IPS-18a (cell line): ENCODE results near the gene ARHGEF7.

Experiments used
- H3K27ac ChIP-seq: one replicate; pipeline ENCODE4 v1.5.1; 2013; ENCODE audit warnings: low read length
- H3K27me3 ChIP-seq: one replicate; pipeline ENCODE4 v1.6.1; 2013; ENCODE audit warnings: mild to moderate bottlenecking, low read length; ENCODE audit not compliant: control insufficient read depth, insufficient read depth
- H3K36me3 ChIP-seq: one replicate; pipeline ENCODE4 v1.6.1; 2013; ENCODE audit warnings: low read depth, low read length; ENCODE audit not compliant: control insufficient read depth
- H3K4me1 ChIP-seq: one replicate; pipeline ENCODE4 v1.6.1; 2013; ENCODE audit warnings: low read depth, low read length; ENCODE audit not compliant: control insufficient read depth
- H3K4me3 ChIP-seq: one replicate; pipeline ENCODE4 v1.5.1; 2013; ENCODE audit warnings: low read length
- H3K9ac ChIP-seq: one replicate; pipeline ENCODE4 v1.6.1; 2013; ENCODE audit warnings: mild to moderate bottlenecking, low read length, moderate library complexity
- H3K9me3 ChIP-seq: one replicate; pipeline ENCODE4 v1.6.1; 2013; ENCODE audit warnings: low read depth, low read length; ENCODE audit not compliant: control insufficient read depth

ARHGEF7 gene

GRCh38 chr13:111313911-111314425 lies 198.9 kb downstream of the ARHGEF7 start:
- Histone ChIP-seq H3K27ac (no peak overlapping the region), H3K27me3 (no peaks in the 10 kb centered on the region), H3K36me3 (no peaks in the 10 kb centered on the region), H3K4me1 (no peaks in the 10 kb centered on the region), H3K9me3 (no peaks in the 10 kb centered on the region), H3K9ac (no peak overlapping the region), H3K4me3 (no peak overlapping the region)

DNA sequence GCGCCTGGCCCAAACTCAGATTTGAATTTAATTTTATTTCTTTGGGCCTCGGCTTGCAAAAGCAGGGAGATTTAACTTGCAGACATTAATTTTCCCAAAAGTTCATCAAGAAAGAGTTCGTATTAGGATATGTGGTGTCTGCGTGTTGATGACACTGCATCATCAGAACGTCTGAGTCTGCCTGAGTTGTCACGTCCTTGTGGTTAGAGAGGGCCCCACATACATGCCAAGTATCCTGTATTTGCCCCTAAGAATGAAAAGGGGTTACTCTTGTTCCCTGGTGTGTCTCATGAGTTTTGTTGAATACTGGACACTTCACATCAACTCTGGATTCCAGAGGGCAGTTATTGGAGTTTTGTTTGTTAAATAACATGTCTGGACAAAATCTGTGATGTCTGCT lies 199.7 kb downstream of the ARHGEF7 start:
- no peaks in the 10 kb centered on the region for H3K36me3 ChIP-seq
- H3K27me3 ChIP-seq: no peaks in the 10 kb centered on the region

DNA sequence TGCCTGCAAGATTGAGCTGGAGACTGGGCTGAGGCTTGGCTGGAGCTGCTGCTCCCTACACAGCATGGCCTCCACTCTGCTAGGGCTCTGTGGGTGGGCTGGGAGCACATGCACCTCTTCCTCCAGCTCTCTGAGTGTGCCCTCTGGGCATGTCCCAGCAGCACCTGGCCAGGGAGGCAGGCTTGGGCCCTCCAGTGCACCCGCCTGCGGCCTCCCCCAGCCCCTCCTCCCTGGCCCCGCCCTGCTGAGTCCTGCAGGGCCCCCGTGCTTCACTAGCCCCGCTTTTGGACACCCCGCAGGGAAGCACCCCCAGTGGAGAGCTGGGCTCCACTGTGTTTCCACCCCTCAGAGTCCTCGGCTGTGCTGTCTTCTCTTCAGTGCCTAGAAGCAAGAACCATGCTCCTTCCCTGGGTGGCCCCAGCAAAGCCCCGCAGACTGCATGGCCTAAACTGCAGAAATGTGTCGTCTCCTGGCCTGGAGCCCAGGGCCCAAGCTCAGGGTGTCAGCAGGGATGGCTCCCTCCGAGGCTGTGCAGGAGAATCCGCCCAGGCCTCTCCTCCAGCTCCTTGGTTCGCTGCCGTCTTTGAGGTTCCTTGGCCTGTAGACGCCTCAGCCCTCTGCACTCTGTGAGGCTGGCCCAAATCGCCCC lies 200.4 kb downstream of the ARHGEF7 start:
- H3K27me3 ChIP-seq: no peaks in the 10 kb centered on the region
- H3K27ac ChIP-seq: no peak overlapping the region
- H3K4me1 ChIP-seq: no peaks in the 10 kb centered on the region
- H3K4me3 ChIP-seq: no peak overlapping the region
- H3K9me3 ChIP-seq: no peaks in the 10 kb centered on the region
- H3K36me3 ChIP-seq: no peaks in the 10 kb centered on the region
- H3K9ac ChIP-seq: no peak overlapping the region

More for the DNA sequence above, 199.7 kb downstream of the ARHGEF7 start:
- no peak overlapping the region for H3K9ac ChIP-seq
- no peak overlapping the region for H3K27ac ChIP-seq
- no peaks in the 10 kb centered on the region for H3K4me1 ChIP-seq
- no peaks in the 10 kb centered on the region for H3K9me3 ChIP-seq
- H3K4me3 ChIP-seq: no peak overlapping the region

DNA sequence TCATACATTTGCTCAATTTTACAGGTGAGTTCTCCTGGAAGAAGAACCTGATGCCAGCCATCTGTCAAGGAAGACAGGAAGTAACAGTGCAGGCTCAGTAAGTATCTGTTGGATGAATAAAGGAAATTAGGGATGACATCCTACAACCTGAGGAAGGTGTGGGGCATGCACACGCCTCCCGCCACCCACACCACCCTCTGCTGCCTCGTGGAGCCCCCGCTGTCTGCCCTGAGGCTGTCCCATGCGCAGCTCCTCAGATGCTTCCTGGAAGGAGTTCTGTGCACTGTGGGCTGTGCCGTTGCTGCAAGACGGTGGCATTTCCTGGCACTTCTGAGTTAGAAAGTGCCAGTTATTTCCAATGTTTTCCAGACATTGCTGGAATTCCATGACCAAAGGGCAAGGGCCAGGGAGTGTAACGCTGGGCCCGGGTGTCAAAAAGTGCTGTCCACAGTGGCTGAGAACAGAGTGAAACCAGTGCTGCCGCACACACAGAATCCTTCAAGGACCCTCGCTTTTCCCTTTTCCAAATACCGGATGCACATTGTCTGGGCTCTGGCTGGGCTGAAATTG lies 201.1 kb downstream of the ARHGEF7 start:
- Histone ChIP-seq H3K36me3 (no peaks in the 10 kb centered on the region), H3K27ac (no peak overlapping the region), H3K27me3 (no peaks in the 10 kb centered on the region), H3K4me3 (no peak overlapping the region), H3K9me3 (no peaks in the 10 kb centered on the region), H3K9ac (no peak overlapping the region), H3K4me1 (no peaks in the 10 kb centered on the region)

GRCh38 chr13:111317042-111317550 lies 202.0 kb downstream of the ARHGEF7 start:
- no peaks in the 10 kb centered on the region for H3K27me3 ChIP-seq
- no peak overlapping the region for H3K9ac ChIP-seq
- H3K4me3 ChIP-seq: no peak overlapping the region
- no peak overlapping the region for H3K27ac ChIP-seq
- H3K4me1 ChIP-seq: no peaks in the 10 kb centered on the region
- H3K36me3 ChIP-seq: no peaks in the 10 kb centered on the region
- no peaks in the 10 kb centered on the region for H3K9me3 ChIP-seq

DNA sequence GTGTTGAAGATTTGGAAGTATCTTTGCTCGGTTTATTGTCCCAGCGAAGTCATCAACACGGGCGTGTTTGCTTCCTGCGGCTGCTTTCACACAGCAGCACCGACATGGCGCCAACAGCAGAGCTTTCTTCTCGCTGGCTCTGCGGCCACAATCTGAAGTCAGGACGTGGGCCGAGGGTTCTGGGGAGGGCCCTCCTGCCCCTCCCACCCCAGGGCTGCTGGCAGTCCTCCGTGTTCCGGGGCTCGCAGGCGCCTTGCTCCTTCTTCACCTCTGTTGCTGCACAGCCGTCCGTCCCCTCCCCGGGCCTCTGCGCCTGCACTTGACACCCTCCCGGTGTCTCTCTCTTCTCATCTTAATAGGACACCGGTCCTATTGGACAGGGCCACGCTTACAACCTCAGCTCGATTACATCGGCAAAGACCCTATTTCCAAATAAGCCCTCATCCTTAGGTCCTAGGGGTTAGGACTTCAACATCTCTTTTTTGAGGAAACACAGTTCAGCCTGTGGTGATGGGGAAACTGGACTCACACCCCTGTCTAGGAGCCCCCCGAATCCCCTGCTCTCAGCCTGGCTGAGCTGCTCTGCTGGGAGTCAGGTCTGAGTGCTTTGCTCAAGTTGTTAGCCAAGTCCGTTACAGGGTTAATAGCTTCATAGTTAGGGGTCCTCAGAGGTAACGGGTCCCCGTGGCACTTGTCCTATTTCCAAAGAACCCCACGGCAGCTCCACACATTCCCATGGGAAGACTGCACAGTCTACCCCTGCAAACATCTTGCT lies 202.6 kb downstream of the ARHGEF7 start:
- H3K27me3 ChIP-seq: no peaks in the 10 kb centered on the region
- H3K27ac ChIP-seq: no peak overlapping the region
- no peaks in the 10 kb centered on the region for H3K9me3 ChIP-seq
- no peaks in the 10 kb centered on the region for H3K36me3 ChIP-seq
- H3K4me1 ChIP-seq: no peaks in the 10 kb centered on the region
- no peak overlapping the region for H3K9ac ChIP-seq
- no peak overlapping the region for H3K4me3 ChIP-seq

GRCh38 chr13:111318386-111318785 lies 203.3 kb downstream of the ARHGEF7 start:
- Histone ChIP-seq H3K9ac (no peak overlapping the region), H3K27me3 (no peaks in the 10 kb centered on the region), H3K36me3 (no peaks in the 10 kb centered on the region), H3K4me1 (no peaks in the 10 kb centered on the region), H3K4me3 (no peak overlapping the region), H3K9me3 (no peaks in the 10 kb centered on the region), H3K27ac (no peak overlapping the region)

- Histone ChIP-seq H3K4me1 (no peaks in the 10 kb centered on the region), H3K9me3 (no peaks in the 10 kb centered on the region), H3K4me3 (no peak overlapping the region), H3K27ac (no peak overlapping the region), H3K27me3 (no peaks in the 10 kb centered on the region), H3K36me3 (no peaks in the 10 kb centered on the region), H3K9ac (no peak overlapping the region)
Observed at GRCh38 chr13:111319521-111319920, 204.4 kb downstream of the ARHGEF7 start.

GRCh38 chr13:111319998-111320911 lies 205.1 kb downstream of the ARHGEF7 start, which contains the start of gene TEX29:
TEX29 (plus strand) TSS chr13:111320642; CDS start chr13:111320891, 249 bp downstream.
- Histone ChIP-seq H3K9me3 (no peaks in the 10 kb centered on the region), H3K9ac (no peak within 1 kb of the TSS), H3K36me3 (no peaks in the 10 kb centered on the region), H3K4me1 (no peaks in the 10 kb centered on the region), H3K4me3 (no peak within 1 kb of the TSS), H3K27me3 (no peaks in the 10 kb centered on the region), H3K27ac (no peak within 1 kb of the TSS)

DNA sequence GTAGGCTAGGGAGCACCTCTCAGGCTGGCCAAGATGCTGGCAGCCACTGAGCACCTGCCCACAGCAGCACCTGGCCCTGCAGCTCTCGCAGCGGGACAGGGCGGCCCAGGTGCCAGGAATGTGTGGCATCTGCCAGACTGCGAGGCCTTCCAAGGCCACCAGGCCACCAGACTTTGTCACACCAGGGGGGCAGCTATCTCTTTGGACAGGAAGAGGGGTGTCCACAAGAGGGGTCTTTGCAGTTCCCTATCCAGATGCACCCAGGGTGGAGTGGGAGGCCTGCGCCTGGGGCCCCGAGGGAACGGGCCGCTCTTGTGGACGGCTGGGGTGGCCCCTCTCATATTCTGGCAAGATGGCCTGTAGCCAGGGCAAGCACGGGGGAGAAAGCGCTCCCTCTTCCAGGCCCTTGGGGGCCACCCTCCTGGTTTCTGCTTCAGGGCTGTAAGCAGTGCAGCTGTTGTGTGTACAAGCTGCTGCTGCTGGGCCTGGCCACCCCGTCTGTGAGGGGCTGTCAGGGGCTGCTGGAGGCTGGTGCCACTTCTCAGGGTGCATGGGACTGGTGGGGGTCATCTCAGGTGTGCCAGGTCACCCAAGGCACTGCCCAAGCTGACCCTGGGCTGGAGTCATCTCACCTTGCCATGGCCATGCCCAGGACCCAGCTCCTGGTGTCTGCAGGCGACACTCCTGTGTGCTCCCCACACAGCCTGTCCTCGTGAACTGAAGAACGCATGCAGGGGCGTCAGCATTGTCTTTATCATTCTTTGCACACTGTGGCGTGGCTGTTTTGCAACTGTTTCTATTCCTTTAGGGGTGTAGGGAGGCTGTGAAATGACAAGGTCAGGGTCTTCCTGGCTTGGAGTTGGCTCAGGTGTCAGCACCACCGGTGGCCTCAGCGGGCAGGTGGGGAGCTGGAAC lies 207.1 kb downstream of the ARHGEF7 start:
- no peaks in the 10 kb centered on the region for H3K27me3 ChIP-seq
- H3K4me3 ChIP-seq: no peak overlapping the region
- no peaks in the 10 kb centered on the region for H3K36me3 ChIP-seq
- H3K4me1 ChIP-seq: no peaks in the 10 kb centered on the region
- no peak overlapping the region for H3K9ac ChIP-seq
- no peak overlapping the region for H3K27ac ChIP-seq
- no peaks in the 10 kb centered on the region for H3K9me3 ChIP-seq
